KMS-11 (cell line): Measurements from ENCODE around the gene UGT2A3.
"Not testable (repeated sequence)": the region's sequence is repeated elsewhere in the genome, so short reads cannot be mapped to it uniquely, and the experiment has no call there.

Source experiments
- H2AFZ ChIP-seq: fragments of 200-600 bp; sonication (generic); 2 replicates; pipeline ENCODE4 v1.6.1; 2016; ENCODE audit warnings: antibody characterized with exemption, mixed run types, low read depth
- H3K27ac ChIP-seq: fragments of 200-600 bp; sonication (generic); 2 replicates; pipeline ENCODE4 v1.6.1; 2016; ENCODE audit warnings: mild to moderate bottlenecking, mixed run types
- H3K27me3 ChIP-seq: fragments of 200-600 bp; sonication (generic); 2 replicates; pipeline ENCODE4 v1.6.1; 2017; ENCODE audit warnings: mild to moderate bottlenecking, low read depth, mixed run types, moderate library complexity; ENCODE audit not compliant: insufficient read depth
- H3K36me3 ChIP-seq: fragments of 200-600 bp; sonication (generic); 2 replicates; pipeline ENCODE4 v1.6.1; 2017; ENCODE audit warnings: mild to moderate bottlenecking, mixed run types; ENCODE audit not compliant: insufficient read depth
- H3K4me1 ChIP-seq: fragments of 200-600 bp; sonication (generic); 2 replicates; pipeline ENCODE4 v1.6.1; 2016; ENCODE audit warnings: mild to moderate bottlenecking, low read depth, mixed run types; ENCODE audit not compliant: poor library complexity, severe bottlenecking
- H3K4me2 ChIP-seq: fragments of 200-600 bp; sonication (generic); 2 replicates; pipeline ENCODE4 v1.7.0; 2016; ENCODE audit warnings: mild to moderate bottlenecking, mixed run types
- H3K4me3 ChIP-seq: fragments of 200-600 bp; sonication (generic); IDR thresholded peaks from 2 replicates; pipeline ENCODE4 v1.6.1; 2017; ENCODE audit warnings: low read depth, low read length, mixed read lengths; ENCODE audit not compliant: insufficient read depth
- H3K79me2 ChIP-seq: fragments of 200-600 bp; sonication (generic); 2 replicates; pipeline ENCODE4 v1.6.1; 2016; ENCODE audit warnings: low read depth, mixed run types; ENCODE audit not compliant: insufficient read depth
- H3K9ac ChIP-seq: fragments of 200-600 bp; sonication (generic); 2 replicates; pipeline ENCODE4 v1.6.1; 2016; ENCODE audit warnings: mild to moderate bottlenecking, mixed run types
- H4K20me1 ChIP-seq: fragments of 200-600 bp; sonication (generic); 2 replicates; pipeline ENCODE4 v1.6.1; 2016; ENCODE audit warnings: mild to moderate bottlenecking, mixed run types; ENCODE audit not compliant: insufficient read depth
- CTCF ChIP-seq: fragments of 200-600 bp; sonication (generic); conservative IDR thresholded peaks from 2 replicates; pipeline ENCODE4 v1.6.1; 2017; ENCODE audit warnings: low read depth, mild to moderate bottlenecking, antibody characterized with exemption, low read length, moderate library complexity, mixed read lengths

UGT2A3 gene

GRCh38 chr4:68960294-68961163 is 8.9 kb upstream of the UGT2A3 start:
- Histone ChIP-seq H3K79me2 (no peaks in the 10 kb centered on the region), H3K4me3 (no peak overlapping the region), H2AFZ (peak overlapping the region; percentile 17; the same call in 1 of the 2 replicates), H3K9ac (no peak overlapping the region), H4K20me1 (no peaks in the 10 kb centered on the region), H3K27me3 (no peaks in the 10 kb centered on the region), H3K27ac (no peak overlapping the region), H3K4me1 (no peaks in the 10 kb centered on the region), H3K36me3 (no peaks in the 10 kb centered on the region; the same call in 1 of the 2 replicates), H3K4me2 (peak overlapping the region; percentile 54; the same call in 1 of the 2 replicates)
- TF ChIP-seq CTCF, result no peak

GRCh38 chr4:68959085-68959484 is 7.5 kb upstream of the UGT2A3 start:
- H3K4me3 ChIP-seq, result not testable (repeated sequence)

GRCh38 chr4:68954126-68954525 is 2.5 kb upstream of the UGT2A3 start:
- Histone ChIP-seq H3K27me3 (no peaks in the 10 kb centered on the region), H2AFZ (no peak overlapping the region)
- TF ChIP-seq CTCF, result no peak

More at GRCh38 chr4:68959085-68959484, 7.5 kb upstream of the UGT2A3 start:
- not testable (repeated sequence) for H2AFZ ChIP-seq, H3K27ac ChIP-seq, H4K20me1 ChIP-seq, H3K4me1 ChIP-seq, H3K9ac ChIP-seq, H3K4me2 ChIP-seq, H3K79me2 ChIP-seq, H3K27me3 ChIP-seq, H3K36me3 ChIP-seq

GRCh38 chr4:68953056-68953596 is 1.5 kb upstream of the UGT2A3 start:
- Histone ChIP-seq H3K27me3 (no peaks in the 10 kb centered on the region), H3K4me2 (no peak overlapping the region), H4K20me1 (no peaks in the 10 kb centered on the region), H3K27ac (no peak overlapping the region), H3K4me1 (no peaks in the 10 kb centered on the region), H3K79me2 (no peaks in the 10 kb centered on the region), H3K9ac (no peak overlapping the region), H3K36me3 (no peaks in the 10 kb centered on the region), H2AFZ (no peak overlapping the region), H3K4me3 (no peak overlapping the region)
- TF ChIP-seq CTCF, result no peak

More at GRCh38 chr4:68954126-68954525, 2.5 kb upstream of the UGT2A3 start:
- H3K36me3 ChIP-seq, result no peaks in the 10 kb centered on the region
- no peaks in the 10 kb centered on the region for H4K20me1 ChIP-seq
- no peak overlapping the region for H3K9ac ChIP-seq
- no peak overlapping the region for H3K27ac ChIP-seq
- no peaks in the 10 kb centered on the region for H3K4me1 ChIP-seq
- H3K79me2 ChIP-seq, result no peaks in the 10 kb centered on the region
- no peak overlapping the region for H3K4me2 ChIP-seq
- H3K4me3 ChIP-seq, result no peak overlapping the region
